Measurements from ENCODE around the gene PFDN6.
A peak's percentile ranks its signal among the peaks of the same experiment; 100 is the strongest.
"Not testable (repeated sequence)": the region's sequence is repeated elsewhere in the genome, so short reads cannot be mapped to it uniquely, and the experiment has no call there.

Gene PFDN6

DNA sequence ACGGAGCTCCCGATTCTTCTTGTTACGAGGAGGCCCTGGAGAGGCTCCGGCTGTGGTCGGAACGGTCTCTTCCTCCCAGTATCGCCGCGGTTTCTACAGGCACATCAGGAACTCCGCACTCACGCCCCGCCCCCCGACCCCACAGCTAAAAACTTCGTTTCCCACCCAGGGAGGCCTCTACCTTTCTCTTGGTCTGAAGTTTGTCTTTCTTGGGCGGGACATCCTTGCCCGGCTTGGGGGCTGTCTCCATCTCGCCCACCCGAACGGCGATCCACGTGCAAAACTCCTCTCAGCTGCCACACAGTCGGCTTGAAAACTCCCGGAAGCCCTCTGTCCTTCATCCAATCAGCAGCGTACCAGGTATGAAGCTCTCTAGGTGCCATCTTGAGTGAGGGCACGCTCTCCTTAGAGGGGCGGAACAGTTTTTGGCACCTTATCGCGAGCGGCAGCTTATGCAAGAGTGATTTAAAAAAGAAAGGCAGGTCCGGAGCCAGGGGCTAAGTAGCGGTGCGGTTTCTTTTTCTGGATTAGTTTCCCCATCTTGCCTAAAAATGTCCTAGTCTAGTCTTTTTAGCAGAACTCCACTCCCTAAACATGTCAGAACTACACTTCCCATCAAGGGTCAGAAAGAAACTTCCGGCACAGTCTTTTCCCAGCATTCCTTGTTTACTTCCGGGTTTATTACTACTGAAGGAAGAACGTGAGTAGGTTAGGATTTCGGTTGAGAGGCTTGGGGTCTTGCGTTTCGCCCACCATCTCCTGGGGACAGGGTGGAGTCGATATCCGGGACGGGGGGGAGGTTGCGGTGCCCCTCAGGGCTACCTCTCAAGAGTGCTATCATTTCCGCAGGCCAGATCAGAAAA lies at the start of gene PFDN6, which contains the start of gene WDR46:
PFDN6 (plus strand) TSS at position 681 of the 863 bp plus-strand sequence. CDS start 256 bp downstream, outside the sequence.
WDR46 (minus strand) TSS at position 319 of the 863 bp plus-strand sequence; CDS start at position 250, 69 bp downstream.
- DNase-seq = peak; percentile 79

DNA sequence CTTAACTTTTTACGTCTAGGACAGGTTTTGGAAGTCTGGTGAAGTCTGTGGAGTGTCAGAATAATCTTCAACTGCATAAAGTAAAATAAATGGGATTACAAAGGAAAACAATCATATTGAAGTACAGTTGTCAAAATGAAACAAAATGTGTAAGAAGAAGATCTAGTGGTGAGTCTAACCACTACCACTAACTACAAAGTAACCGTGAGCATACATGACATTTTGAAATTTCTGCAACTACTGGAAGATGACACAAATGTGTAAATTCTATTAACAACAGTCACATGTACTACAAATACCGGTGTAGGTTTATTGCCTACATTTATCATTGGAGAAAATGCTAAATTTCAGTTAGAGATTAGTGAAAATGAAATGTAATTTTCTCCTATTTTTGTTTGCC lies 47.4 kb upstream of the PFDN6 start:
- no peak for DNase-seq

DNA sequence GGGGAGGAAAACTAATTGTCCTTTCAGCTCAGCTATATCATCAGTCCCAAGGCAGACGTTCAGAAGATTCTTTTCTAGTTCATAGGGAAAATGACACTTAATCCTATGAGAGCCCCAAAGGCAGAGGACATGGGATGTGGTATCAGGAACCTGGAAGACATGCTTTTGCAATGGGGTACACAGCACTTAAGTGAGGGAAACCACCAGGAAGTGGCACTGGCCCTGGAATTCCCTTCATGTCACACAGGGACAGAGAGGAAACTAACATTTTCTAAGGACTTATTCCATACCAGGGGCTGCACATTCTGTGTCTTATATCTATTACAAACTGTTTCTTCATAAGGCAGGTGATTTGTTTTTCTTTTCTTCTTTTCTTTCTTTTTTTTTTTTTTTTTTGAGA lies 45.9 kb upstream of the PFDN6 start:
- DNase-seq = no peak

DNA sequence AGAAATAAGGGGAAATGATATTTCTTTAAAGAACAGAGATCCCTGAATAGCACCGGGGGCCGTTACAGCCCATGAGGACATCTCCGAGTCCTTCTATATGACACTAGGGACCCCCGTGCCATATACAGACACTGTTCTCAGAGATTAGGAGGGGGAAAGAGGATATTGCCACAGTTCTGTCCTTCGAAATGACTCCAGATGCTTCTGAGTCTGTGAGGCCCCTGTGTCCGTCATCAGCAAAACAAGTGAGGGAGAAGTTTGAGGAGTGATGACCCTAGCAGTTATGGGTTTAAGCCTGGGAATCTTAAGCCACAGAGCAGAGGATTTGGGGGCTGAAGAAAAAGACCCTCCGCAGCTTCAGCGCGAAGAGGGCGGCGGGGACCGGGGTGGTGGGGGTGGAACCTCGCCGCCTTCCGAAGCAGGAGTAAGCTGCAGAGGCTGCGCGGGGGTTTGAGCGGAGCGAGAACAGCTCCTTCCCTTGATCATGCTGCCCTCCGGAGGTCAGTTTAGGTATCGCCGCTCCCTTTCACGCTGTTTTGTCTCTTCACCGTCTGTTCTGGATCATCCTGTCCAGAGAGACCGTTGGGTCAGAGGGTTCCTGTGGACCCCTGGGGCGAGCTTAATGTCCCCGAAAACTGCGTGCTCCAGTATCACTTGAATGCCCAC lies 41.3 kb upstream of the PFDN6 start:
- DNase-seq = peak; percentile 27

DNA sequence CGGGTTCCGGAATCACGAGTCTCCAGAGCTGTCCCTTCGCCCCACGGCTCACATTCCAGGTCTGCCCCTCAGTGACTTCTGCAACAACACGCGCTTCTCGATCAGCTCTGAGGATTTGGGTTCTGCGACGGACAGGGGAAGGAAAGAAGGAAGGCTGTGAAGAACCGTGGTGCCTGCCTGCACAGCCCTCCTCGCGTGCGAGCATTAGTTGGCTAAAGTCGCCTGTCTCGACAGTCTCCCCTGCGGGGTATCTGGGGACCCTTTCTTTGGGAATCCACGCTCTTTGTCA lies 40.8 kb upstream of the PFDN6 start:
- no peak for DNase-seq

DNA sequence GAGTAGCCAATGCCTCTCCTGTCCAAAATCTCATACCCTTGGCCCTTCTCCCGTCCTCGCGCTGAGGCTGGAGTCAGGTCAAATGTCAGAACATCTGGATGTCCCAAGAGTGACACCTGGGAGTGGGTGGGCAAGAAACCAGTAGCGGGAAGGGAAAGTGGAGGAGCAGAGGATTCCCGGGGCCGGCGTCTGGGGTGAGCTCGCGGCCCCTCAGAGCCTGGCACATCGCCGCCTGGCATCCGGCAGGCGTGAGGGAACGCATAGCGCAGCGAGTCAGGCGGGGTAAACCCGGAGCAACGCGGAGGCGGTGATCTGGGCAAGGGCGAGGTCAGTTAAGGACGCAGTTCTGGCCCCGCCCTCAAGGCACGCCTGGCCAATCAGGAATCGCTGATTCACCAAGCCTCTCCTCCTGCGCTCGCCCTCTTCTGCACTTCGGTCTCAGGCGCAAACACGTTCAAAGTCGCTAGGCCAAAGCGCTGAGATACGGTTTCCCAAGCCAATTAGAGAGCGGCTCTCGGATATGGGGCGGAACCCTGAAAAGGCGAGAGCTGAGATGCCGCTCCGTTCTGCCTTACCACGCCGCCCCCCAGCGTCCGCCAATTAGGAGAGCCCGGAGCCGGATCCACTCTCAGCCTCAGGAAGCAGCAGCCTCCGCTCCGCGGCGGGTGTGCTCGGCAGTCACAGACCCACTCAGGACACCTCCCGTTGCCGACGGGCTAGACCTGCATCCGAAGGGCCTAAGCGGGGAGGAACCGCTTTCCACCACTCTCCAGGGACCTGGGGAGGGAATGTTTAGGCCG lies 40.3 kb upstream of the PFDN6 start:
- DNase-seq = peak; percentile 91

DNA sequence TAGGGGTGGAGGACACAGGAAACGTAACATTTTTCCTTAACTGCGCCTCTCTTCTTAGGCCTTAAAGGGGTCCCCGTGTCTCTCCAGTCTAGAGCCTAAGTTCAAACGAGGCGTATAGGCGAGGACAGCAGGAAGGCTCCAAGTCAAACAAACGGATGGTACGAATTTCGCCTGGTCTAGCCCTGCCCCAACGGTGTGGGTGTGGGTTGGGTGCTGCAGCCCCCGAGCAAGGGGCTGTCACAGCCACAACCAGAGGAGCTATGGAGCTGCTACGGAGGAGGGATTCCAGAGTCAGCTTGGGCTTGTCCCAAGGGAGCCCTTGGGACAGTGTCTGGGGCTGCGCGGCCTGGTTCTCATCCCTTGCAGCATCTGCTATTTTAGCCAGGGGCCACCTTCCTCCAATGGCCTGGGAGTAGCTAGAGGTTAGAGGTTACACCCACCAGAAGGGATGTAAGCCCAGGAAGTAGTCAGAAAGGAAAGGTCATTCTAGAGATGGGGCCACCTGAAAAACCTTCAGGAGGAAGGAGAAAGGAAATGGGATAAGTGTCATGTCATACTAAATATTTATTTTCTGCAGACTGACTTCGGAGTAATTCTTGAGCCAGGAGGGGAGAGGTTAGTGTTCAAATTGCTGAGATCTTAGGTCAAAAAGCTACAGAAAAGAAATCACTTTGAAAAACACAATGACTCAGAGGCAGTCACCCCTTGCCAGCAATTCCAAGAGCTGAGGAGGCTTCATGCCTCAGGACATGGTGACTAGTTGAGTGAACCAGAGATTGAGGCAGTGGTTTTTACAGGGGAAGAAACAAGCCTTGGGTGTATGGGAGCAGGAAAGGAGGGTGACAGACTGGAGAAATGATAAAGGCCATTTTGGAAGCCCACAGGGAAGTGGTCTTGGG lies 39.4 kb upstream of the PFDN6 start:
- no peak for DNase-seq

DNA sequence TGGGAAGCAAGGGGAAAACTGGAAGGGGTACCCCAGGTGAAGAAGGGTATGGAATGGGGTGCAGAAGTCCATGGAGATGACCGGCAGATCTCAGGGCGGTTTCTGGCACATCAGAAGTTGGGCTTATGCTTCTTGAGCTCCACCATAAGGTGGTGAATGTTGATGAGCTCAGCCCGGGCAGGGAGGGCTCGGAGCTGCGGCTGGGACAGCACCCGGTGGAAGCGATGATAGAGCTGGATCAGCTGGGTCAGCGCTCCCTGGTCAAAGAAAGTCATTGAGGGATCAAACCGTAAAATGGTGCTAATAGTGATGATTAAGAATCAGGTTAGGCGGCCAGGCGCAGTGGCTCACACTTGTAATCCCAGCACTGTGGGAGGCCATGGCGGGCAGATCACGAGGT lies 38.7 kb upstream of the PFDN6 start:
- no peak for DNase-seq

DNA sequence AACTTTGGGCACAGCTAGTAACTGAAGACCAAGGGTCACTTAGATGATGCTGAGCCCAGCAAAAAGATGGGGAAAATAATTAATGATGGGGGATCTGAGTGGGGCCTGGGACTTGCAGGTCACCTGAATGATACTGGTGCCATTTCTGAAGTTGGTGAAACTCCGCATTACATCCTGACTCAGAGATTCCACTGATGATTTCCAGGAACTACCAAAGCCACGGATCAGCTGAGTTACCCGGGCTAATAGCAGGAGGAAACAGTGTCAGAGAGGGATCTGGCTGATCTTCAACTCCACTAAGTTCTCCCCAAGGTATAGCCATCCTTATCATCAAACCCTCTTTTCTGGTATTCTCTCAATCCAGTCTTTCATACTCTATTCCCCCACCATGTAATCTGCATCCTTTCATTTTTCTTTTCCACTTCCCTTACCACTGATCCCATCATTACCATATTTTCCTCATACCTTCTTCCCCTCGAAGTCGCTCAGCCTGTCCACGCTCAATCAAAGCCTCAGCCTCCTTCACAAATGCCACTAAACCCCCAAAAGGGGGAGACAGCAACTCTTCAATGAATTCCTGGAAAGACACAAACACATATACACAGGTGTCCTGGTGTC lies 37.9 kb upstream of the PFDN6 start:
- no peak for DNase-seq

DNA sequence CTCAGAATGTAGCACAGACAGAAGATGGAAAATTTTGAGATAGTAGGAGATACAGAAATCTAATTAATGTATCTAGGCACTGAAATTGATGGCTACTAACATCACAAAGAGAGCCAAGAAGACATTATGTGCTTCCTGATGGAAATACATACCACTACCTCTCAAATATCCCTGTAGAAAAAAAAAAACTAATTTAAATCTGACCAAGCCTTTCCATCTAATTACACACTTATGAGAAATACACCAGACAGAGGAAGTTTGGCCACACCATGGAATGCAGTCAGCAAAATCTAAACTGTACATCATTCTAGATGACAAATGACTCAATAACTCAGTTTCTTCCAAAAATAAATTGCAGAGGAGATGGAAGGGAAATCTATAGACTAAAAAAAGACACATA lies 36.6 kb upstream of the PFDN6 start:
- no peak for DNase-seq

DNA sequence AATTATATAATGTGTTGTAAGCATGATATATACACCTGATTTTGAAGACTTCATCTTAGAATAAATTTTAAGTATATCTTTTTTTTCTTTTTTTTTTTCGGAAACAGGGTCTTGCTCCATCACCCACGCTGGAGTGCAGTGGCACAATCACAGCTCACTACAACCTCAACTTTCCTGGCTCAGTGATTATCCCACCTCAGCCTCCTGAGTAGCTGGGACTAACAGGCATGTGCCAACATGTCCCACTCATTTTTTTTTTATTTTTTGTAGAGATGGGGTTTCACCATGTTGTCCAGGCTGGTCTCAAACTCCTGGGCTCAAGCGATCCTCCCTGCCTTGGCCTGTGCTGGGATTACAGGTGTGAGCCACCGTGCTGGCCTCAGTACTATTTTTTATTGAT lies 34.8 kb upstream of the PFDN6 start:
- no peak for DNase-seq

DNA sequence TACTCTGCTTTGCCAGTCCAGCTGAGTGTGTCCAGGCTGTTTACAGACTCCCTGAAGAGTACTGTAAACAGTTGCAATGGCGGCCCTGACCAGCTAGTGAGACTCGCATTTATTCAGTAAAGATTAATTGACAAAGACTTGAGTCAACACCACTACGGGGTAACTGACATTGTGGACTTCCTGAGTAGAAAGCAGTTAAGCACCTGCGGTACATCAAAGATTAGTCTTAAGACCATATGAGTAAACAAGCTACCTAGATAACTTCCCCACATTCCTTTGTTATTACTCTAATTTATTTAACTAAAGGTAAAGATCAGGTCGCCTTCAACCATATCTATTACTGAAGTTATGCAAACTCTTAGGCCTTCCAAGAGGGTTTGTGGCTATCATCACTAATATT lies 30.4 kb upstream of the PFDN6 start:
- DNase-seq = no peak

DNA sequence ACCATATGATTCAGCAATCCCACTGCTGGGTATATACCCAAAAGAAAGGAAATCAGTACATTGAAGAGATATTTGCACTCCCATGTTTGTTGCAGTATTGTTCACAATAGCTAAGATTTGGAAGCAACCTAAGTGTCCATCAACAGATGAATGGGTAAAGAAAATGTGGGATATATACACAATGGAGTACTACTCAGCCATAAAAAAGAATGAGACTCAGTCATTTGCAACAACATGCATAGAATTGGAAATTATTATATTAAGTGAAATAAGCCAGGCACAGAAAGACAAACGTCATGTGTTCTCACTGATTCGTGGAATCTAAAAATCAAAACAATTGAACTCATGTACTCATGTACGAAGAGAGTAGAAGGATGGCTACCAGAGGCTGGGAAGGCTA lies 26.9 kb upstream of the PFDN6 start:
- not testable (repeated sequence) for DNase-seq

DNA sequence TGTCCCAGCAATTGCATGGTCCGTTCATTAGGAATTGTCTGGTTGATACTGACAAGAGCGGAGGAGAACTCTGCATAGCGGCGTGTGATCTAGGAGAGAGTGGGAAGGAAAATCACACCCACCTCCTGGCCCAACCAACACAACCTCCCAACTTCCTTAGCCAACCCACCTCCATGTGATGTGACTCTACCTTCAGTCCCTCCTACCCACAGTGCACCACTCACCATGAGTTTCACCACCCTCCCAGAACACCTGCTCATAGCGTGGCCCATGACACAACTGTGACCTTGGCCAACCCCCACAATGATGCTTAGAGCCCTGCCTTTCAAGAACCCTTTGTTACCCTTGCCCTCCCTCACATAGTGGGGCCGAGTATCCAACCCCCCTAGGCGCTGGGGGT lies 25.4 kb upstream of the PFDN6 start:
- DNase-seq = no peak

DNA sequence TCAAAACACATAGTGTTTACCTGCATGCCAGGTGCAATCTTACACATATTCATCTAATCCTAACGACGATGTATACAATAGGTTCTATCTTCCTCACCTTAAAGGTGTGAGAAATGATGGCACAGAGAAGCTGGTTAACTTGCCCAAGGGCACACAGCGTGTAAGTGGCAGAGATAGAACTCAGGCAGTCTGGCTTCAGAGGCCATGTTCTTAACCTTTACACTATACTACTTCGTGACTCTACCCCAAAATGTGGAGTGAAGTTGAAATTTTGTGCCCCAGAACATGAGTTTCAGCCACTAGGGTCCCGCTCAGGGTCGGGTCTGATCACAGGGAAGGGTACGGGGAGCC lies 18.3 kb upstream of the PFDN6 start:
- DNase-seq = no peak

DNA sequence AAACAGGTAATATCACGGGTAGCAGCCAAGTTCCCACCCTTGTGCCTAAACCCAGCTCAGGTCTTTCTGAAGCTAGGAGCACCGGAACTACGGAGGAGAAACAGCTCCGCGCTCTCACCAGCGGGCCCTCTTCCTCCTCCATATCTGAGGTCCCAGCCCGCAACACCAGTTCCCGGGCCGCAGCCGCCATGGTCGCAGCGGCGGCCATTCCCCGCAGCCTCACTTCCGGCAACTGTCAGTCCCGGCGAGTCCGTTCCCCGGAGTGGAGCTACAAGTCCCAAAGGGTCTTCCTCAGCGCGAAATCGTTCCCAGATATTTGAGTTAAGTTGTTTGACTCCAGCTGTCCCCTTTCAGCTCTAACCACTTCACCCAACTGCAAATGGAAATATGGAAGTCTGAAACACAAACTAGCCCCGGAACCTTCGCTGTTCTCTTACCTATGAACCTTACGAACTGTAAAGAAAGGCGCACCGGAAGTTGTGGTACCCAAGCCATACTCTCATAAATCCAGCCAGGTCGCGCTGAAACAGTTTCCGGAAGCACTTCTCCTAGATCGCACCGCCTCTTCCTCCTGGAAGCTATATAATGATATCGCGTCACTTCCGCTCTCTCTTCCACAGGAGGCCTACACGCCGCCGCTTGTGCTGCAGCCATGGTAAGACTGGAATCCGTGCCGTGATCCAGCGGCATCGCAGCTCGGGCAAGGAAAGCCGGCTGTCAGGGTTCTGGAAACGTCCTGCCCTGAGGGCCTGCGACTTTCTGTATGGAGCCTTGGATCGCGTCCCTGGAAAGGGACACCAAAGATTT lies 17.7 kb upstream of the PFDN6 start, which contains the start of the genes RPS18 and VPS52:
RPS18 (plus strand) TSS at position 608 of the 807 bp plus-strand sequence; CDS start at position 653, 45 bp downstream.
VPS52 (minus strand) TSS at position 409 of the 807 bp plus-strand sequence; CDS start at position 208, 201 bp downstream.
- peak; percentile 92 for DNase-seq

DNA sequence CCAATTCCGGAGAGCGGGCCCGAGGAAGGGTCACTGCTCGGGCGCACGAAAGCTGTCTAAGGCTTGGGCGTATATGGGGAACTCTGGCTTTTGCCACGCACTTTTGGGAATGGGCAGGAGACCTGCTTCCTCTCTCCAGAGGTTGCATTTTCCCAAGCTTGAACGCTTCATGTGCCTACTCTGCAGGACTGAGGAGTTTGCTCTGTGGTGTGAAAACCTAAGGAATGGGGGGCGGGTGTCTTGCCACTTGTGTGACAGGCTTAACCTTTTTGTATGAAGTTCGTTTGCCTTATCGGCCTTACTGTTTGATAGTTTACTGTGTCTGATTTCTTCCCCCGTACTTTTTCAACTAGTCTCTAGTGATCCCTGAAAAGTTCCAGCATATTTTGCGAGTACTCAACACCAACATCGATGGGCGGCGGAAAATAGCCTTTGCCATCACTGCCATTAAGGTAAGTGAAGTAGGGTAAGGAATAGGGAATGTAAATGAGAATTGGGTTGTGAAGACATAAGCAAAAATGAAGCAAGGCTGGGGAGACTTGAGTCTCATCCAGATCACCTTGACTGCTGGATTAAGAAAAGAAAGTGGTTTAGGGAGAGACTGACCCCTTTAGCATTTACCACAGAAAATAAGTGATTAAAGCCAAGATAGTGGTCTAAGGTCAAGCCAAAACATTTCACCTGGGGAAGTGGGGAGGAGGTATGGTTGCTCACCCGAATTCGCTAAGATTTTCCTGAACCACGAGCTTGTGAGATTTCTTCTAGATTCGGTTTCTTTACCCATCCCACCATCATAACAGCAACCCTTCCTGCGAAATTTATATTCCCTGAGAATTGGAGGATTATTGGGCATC lies 16.9 kb upstream of the PFDN6 start:
- DNase-seq = no peak

DNA sequence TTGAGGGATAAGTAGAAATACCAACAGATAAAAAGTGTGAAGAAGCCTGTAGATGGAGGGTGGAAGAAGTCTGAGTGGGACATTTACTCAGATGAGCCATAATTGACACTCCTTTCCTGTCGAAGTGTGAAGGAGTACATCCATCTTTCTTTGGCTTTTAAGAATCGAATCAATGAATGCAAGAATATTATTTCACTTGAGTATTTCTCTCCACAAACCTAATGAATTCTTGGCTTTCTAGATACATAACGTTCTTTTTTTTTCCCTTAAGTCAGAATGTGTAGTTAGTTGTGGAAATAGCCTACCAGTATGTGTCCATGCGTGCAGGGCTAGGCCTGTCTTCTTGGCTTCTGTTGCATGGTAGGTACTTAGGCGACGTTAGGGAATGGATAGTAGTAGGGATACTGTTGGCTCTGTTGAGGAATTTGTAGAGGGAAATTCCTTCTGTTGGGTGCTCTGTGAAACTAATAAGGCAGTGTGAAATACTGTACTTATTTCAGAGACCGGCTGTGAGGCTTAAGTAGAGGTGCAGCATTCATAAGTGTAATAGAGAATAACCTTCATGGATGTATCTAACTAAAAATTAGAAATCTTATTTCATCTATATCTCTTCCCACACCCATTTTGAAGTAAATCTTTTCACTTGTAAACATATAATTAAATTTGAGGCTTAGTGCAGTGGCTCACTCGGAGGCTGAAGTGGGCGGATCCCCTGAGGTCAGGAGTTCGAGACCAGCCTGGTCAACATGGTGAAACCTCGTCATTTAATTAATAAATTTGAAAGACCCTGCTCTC lies 16.1 kb upstream of the PFDN6 start:
- DNase-seq = no peak
